BJ (cell line): Measurements from ENCODE around the gene OR4X2. TPM values are rescaled to one million over a fixed set of nuclear protein-coding genes. Genes with fewer than 3 reads are reported as not detected.
"Not testable (repeated sequence)": the region's sequence is repeated elsewhere in the genome, so short reads cannot be mapped to it uniquely, and the experiment has no call there.

Experiments
- CTCF ChIA-PET: fragments of 350-600 bp; formaldehyde crosslinking; extraction: SDS; loops from one replicate; lab custom pipeline; 2021; ENCODE audit warnings: antibody characterized with exemption, inconsistent platforms; lab: Yijun Ruan, JAX
- POLR2A ChIA-PET: fragments of 300-600 bp; sonication (Branson Sonifier 250); formaldehyde crosslinking; extraction: SDS; loops from one replicate; lab custom pipeline; 2021; ENCODE audit warnings: antibody characterized with exemption; lab: Charles Lee
- DNase-seq: peaks from one replicate; pipeline ENCODE4 v3.0.0-alpha.2; 2011; ENCODE audit warnings: low read depth
- H3K27me3 ChIP-seq: 2 replicates; pipeline ENCODE4 v1.6.0; 2011; ENCODE audit warnings: low read length; ENCODE audit not compliant: control insufficient read depth, insufficient read depth
- H3K36me3 ChIP-seq: 2 replicates; pipeline ENCODE4 v1.5.1; 2011; ENCODE audit warnings: low read length; ENCODE audit not compliant: control insufficient read depth, insufficient read depth
- H3K4me3 ChIP-seq: 2 replicates; pipeline ENCODE4 v1.5.1; 2011; ENCODE audit warnings: low read depth, mild to moderate bottlenecking, control low read depth, low read length
- polyA minus RNA-seq: library from RNA; depleted of rRNA, polyadenylated mRNA; stranded (reverse); fragments of >200 nt; gene quantifications from 2 replicates; pipeline ENCODE4 v1.2.3, GENCODE V29; 2011; rRNA and poly(A)+ RNA removed
- polyA plus RNA-seq: library from polyadenylated mRNA; depleted of rRNA; stranded (reverse); fragments of >200 nt; gene quantifications from 2 replicates; pipeline ENCODE4 v1.2.3, GENCODE V29; 2011; rRNA removed
- TF ChIP-seq, protein P1 (sequence below): IDR thresholded peaks from 2 replicates; pipeline ENCODE4 v1.5.1; 2011; ENCODE audit warnings: low read depth, mild to moderate bottlenecking, control low read depth, inconsistent platforms, low read length, moderate library complexity; ENCODE audit not compliant: insufficient read depth

The OR4X2 gene, protein sequence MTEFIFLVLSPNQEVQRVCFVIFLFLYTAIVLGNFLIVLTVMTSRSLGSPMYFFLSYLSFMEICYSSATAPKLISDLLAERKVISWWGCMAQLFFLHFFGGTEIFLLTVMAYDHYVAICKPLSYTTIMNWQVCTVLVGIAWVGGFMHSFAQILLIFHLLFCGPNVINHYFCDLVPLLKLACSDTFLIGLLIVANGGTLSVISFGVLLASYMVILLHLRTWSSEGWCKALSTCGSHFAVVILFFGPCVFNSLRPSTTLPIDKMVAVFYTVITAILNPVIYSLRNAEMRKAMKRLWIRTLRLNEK
- polyA plus RNA-seq (not detected in 2 replicates), polyA minus RNA-seq (not detected in 2 replicates)

DNA sequence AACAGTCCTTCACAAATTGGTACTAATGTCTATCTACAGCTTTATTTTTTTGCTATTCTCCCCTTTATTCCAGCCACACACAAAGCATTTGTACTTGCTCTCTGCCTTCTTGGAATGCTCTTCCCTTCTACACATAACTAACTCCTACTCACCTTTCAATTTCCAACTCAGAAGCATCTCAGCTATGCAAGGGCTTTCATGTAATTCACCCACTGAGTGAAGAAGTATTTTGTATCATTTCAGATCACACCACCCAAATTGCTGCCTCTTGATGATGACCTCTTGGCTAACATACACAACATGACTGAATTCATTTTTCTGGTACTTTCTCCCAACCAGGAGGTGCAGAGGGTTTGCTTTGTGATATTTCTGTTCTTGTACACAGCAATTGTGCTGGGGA is at the start of gene OR4X2:
Gene OR4X2 (plus strand): TSS at position 301 of the 400 bp plus-strand sequence. CDS start 0 bp downstream, at position 301.
- TF ChIP-seq, protein P1, sequence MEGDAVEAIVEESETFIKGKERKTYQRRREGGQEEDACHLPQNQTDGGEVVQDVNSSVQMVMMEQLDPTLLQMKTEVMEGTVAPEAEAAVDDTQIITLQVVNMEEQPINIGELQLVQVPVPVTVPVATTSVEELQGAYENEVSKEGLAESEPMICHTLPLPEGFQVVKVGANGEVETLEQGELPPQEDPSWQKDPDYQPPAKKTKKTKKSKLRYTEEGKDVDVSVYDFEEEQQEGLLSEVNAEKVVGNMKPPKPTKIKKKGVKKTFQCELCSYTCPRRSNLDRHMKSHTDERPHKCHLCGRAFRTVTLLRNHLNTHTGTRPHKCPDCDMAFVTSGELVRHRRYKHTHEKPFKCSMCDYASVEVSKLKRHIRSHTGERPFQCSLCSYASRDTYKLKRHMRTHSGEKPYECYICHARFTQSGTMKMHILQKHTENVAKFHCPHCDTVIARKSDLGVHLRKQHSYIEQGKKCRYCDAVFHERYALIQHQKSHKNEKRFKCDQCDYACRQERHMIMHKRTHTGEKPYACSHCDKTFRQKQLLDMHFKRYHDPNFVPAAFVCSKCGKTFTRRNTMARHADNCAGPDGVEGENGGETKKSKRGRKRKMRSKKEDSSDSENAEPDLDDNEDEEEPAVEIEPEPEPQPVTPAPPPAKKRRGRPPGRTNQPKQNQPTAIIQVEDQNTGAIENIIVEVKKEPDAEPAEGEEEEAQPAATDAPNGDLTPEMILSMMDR, result no peak
- no peak for DNase-seq
- Histone ChIP-seq H3K36me3 (no peaks in the 10 kb centered on the region), H3K27me3 (no peaks in the 10 kb centered on the region), H3K4me3 (no peak within 1 kb of the TSS)
- POLR2A ChIA-PET, result no interaction called here
- CTCF ChIA-PET, result no interaction called here

DNA sequence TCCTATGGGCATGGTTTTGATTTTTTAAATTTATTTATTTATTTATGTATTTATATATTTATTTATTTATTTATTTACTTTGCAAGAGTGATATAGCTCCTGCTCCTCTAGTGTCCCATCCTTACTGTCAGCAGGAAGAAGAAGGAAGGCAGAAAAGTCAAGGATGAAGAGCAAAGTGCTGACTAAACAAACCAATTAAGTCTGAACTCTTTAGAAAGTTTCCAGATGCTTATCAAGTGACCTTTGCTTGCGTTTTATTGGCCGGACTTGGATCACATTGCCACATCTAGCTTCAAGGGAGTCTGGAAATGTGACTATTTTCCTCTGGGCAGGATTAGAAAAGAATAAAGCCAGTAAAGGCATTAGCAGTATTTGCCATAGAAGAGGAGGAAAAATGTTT is 37.0 kb upstream of the OR4X2 start:
- ChIA-PET CTCF (no interaction called here), POLR2A (no interaction called here)
- Histone ChIP-seq H3K4me3 (no peak overlapping the region), H3K27me3 (no peaks in the 10 kb centered on the region), H3K36me3 (no peaks in the 10 kb centered on the region)
- DNase-seq, result no peak
- TF ChIP-seq, protein P1, result no peak

DNA sequence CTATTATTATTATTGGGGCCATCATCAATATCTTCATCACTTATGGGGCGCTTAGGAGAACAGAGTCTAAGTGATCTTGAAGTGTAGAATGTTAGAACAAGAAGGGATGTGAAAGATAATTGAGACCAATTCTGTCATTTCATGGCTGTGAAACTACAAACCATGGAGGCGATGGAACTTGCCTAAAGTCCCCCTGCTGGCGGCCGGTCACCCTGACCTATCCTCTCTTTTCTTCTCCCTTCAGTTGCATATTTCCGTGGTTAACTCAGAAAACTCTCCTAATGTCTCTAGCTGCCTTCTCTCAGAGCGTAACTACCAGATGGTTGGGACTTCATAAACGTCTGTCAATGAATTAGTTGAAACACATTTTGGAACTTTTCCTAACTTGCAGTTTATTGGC is 34.9 kb upstream of the OR4X2 start:
- ChIA-PET CTCF (interaction anchor here (1.5 to 1.9 kb wide), 2 partner anchors 8 to 37 kb away, joined by 5 to 6 read pairs; no protein-coding TSS in a partner anchor), POLR2A (no interaction called here)
- Histone ChIP-seq H3K27me3 (no peaks in the 10 kb centered on the region), H3K4me3 (no peak overlapping the region), H3K36me3 (no peaks in the 10 kb centered on the region)
- DNase-seq, result no peak
- TF ChIP-seq, protein P1, result peak; percentile 29; the same call in 1 of the 2 replicates

DNA sequence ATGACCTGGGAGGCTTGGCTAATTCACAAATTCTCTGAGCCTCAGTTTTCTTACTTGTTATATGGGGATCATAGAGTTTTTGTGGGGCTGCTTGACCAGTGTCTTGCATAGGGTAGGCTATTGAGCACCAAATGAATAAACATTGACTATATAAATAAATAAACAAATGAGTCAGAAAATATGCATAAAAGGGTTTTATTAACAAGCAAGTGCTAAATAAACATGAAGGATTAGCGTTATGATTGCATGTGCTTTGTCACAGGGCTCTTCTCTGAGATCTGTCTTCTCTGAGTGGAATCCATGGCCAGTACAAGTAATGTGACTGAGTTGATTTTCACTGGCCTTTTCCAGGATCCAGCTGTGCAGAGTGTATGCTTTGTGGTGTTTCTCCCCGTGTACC is 28.4 kb upstream of the OR4X2 start, which contains the start of gene OR4B1:
Gene OR4B1 (plus strand): TSS at position 301 of the 400 bp plus-strand sequence. CDS start 0 bp downstream, at position 301.
- Histone ChIP-seq H3K36me3 (no peaks in the 10 kb centered on the region), H3K27me3 (no peaks in the 10 kb centered on the region), H3K4me3 (no peak within 1 kb of the TSS)
- DNase-seq, result no peak
- CTCF ChIA-PET, result no interaction called here
- TF ChIP-seq, protein P1, result no peak
- POLR2A ChIA-PET, result no interaction called here

DNA sequence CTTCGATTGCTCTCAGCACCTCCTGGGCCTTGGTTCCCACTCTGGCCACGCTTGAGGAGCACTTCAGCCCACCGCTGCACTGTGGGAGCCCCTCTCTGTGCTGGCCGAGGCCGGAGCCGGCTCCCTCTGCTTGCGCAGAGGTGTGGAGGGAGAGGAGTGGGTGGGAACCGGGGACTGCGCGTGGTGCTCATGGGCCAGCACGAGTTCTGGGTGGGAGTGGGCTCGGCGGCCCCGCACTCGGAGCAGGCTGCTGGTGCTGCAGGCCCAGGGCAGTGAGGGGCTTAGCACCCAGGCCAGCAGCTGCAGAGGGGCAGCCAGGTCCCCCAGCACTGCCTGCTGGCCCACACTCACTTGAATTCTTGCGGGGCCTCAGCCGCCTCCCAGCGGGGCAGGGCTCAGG is 16.1 kb upstream of the OR4X2 start:
- TF ChIP-seq, protein P1, result no peak
- Histone ChIP-seq H3K4me3 (no peak overlapping the region), H3K27me3 (no peaks in the 10 kb centered on the region), H3K36me3 (no peaks in the 10 kb centered on the region)
- ChIA-PET POLR2A (no interaction called here), CTCF (no interaction called here)
- DNase-seq, result no peak

DNA sequence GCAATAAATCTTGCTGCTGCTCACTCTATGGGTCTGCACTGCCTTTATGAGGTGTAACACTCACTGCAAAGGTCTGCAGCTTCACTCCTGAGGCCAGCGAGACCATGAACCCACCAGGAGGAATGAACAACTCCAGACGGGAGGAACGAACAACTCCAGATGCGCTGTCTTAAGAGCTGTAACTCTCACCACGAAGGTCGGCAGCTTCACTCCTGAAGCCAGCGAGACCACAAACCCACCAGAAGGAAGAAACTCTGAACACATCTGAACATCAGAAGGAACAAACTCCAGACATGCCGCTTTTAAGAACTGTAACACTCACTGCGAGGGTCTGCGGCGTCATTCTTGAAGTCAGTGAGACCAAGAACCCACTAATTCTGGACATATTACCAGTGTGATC is 14.8 kb upstream of the OR4X2 start:
- H3K4me3 ChIP-seq, H3K27me3 ChIP-seq, H3K36me3 ChIP-seq, DNase-seq, POLR2A ChIA-PET: not testable (repeated sequence)
- CTCF ChIA-PET, result interaction anchor here (0.8 to 0.9 kb wide), 2 partner anchors 78 to 1607 kb away, joined by 3 read pairs; no protein-coding TSS in a partner anchor
